GM19240 (cell line): ENCODE measurements around the gene EDDM3A.
"Not testable (repeated sequence)": the region's sequence is repeated elsewhere in the genome, so short reads cannot be mapped to it uniquely, and the experiment has no call there.

Experiments used
- DNase-seq: peaks from one replicate; pipeline ENCODE4 v3.0.0; 2011; ENCODE audit warnings: low spot score; ENCODE audit not compliant: insufficient read length

The EDDM3A gene, protein sequence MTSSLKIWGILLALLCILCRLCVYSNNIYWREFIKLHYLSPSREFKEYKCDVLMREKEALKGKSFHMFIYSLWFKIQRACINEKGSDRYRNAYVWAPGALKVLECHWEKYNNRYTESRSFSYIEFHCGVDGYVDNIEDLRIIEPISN

DNA sequence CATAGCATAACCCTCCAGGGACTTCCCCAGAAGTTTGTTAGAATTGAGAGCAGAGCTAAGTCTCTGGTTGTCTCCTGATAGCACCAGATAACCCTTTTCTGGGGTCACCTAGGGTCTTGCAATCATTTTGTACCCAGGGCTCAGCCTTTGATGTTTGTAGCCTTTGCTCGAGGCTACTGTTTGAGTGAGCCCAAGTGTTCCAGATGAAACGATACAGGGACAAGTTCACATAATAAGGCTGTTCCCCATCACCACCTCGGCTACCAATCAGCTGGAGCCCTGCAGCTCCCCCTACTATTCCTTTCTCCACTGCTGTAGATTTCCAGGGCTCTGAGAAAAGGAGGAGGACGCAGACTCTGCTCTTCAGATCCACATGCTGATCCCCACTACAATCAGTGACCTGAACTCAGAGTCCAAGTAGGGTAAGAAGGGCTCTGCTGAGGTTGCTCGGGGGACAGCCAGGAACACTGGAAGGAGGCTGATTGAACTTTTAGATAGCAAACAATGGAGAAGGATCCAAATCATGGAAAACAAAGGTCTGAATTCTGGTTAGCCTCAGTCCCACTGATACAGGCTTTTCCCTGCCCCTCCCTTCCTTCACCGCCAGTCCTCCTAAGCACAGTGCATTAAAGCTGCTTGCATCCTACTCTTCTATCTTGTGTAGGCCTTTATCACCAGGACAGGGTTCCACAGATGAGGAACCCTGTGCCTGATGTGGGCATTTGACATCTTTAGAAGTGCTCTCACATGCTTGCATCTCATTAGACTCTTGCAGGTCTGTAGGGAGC lies at the start of gene EDDM3A:
EDDM3A (plus strand) TSS at position 317 of the 788 bp plus-strand sequence. CDS start 1,694 bp downstream, outside the sequence.
- DNase-seq, result no peak

DNA sequence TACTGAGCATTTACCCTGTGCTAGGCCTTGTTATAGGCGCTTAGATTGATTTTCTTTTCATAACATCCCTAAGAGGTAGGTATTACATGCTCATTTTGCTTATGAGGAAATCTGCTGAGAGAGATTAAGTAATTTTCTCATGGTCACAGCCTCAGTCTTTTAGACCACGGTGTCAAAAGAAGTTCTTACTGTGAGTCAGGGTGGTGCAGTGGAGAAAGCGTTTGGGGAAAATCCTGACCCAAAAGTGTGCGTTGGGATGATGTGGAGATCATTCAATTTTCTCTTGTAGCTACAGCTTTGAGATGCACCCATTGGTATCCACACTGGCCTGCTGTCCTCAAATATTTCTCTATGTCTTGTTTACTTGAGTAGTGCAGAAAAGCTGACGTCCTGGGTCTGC lies 48.9 kb upstream of the EDDM3A start:
- no peak for DNase-seq

DNA sequence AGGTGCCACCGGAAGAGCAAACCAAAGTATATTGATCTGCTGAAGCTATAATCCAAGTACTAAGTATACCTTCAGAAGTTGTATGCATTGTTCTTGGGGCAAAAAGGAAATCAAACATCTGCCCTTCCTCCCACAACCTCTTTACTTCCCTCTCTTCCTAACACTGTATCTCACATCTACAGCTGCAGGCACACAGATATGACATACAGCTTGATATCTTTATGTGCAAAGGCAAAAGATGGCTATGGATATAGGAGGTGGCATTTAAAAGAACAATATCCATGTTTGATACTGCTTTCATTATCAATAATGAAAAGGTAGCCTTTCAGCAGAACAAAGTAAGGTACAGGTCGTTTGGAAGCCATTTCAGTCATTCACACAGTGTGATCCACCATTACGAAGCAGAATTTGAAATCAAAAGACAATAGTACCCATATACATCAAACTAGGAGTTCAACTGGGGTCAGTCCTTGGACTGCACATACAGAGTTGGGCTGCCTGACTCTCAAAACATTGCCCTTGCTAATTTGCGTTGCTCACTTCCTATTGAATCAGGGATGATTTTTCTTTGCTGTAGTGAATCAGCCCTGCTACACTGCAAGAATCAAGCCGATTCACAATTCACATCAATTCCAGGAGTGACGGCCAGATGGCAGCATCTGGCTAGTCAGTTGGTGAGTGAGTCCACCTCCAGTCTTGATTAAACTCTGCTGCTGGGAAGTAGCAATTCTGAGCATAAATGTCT lies 48.2 kb upstream of the EDDM3A start:
- no peak for DNase-seq

DNA sequence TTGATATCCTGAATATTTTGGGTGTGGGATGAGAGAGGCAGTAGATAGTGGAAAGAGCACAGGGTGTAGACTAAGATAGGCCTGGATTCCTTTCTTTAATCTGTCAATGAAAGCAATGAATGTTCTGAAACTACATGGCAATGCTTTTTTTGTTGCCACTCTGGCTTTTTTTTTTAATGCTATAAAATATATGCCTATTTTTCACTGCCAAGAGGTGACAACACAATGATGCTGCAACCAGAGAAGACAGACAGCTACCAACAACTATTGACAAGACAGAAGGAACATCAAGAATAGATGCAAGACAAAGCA lies 47.7 kb upstream of the EDDM3A start:
- no peak for DNase-seq

DNA sequence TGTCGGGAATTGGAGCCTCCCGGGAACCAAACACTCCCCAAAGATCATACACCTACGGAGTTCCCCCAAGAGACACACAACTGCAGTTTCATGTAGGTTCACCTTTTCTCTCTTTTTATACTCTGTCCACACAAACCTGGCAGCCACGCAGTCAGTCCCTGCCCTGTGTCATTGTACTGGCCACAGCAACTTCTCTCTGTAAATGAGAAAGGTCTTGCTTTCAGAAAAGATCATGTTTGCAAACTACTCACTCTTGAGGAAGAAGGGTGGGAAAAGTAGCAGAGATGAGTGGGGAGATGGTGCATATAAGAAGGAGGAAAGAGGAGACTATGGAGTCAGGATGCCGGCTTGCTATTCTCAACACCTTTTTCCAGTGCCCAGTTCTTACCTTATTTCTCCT lies 46.8 kb upstream of the EDDM3A start:
- DNase-seq, result no peak

DNA sequence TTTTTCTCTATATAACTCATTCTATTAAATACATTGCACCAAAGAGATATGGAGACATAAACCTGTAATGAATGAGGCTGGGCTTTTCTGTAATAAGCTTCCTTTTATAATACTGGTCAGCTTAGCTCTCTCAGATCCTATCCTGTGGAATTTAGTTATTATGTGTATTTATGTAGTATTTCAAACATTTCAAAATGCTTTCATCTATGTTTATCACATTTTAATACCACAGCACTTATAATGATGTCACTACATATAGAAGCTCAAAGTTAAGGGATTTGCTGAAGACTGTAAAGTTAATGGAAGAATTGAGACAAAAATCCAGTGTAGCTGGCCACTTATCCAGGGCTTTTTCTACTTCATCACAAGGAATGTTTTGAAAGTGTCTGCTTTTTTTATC lies 45.8 kb upstream of the EDDM3A start:
- no peak for DNase-seq

DNA sequence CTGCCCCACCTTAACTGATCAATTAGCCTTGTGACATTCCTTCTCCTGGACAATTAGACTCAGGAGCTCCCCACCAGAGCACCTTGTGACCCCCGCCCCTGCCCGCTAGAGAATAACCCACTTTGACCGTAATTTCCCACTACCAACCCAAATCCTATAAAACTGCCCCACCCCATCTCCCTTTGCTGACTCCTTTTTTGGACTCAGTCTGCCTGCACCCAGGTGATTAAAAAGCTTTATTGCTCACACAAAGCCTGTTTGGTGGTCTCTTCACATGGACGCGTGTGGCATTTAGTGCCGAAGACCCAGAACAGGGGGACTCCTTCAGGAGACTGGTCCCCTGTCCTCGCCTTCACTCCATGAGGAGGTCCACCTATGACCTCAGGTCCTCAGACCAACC lies 44.7 kb upstream of the EDDM3A start:
- DNase-seq, result not testable (repeated sequence)

DNA sequence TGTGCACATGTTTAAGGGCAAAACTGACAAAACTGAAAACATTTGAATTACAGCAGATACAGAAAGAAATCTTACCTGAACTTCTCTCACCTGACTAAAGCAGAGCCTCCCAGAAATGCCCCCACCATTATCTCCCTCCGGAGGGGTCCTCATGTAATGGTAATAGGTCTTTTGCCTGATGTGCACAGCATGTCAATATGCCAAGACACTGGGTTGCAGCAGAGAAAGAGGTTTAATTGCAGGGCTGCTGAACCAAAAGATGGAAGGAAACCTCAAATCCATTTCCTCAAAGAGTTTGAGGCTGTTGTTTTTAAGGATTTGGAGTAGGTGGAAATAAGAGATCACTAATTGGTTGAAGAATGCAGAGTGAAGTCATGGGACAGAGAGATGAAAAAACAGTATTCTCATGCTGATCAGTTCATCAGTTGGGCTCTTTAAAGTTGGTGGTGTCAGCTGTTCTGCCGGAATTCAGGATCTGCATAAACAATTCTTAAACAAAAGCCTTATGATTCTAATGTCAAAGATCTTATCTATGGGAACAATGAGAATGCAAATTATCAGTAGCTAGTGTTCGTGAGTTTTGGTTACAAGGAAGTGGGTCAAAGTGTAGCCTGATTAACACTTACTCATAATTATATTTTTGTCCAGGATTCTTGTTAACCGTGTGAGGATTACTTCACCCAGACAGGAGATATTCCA lies 38.9 kb upstream of the EDDM3A start:
- no peak for DNase-seq

DNA sequence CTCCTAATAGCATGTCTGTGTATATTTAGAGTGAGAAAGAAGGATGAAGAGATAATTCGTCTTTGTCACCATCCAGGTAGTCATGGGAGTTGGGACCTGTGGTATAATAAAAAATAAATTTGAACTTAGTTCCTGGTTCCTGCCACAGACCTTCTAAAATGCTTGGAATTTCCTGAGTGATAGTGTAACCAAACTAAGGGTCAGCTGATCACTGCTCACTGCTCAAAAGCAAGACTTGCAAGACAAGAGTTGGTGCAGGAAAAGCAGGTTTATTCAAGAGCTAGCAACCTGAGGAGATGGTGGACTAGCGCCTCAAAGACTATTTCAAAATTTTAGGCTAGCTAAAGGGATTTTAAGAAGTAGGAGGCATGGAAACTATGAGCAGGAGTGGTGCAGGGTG lies 38.1 kb upstream of the EDDM3A start:
- DNase-seq, result no peak

DNA sequence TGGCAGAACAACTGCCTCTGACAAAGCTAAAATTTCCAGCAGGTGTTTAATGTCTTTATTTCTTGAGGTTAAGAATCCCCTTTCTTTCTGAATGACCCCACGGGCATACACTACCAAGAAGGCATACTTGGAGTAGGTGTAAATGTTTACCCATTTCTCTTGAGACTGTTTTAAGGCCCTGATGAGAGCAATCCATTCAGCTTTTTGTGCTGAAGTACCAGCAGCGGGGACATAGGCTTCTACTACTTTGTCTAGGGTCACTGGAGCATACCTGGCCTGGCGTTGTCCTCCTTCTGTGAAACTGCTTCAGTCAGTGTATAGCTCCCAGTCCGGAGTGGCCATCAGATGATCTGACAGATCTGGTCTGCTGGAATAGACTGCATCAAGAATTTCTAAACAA lies 34.4 kb upstream of the EDDM3A start:
- DNase-seq, result no peak

DNA sequence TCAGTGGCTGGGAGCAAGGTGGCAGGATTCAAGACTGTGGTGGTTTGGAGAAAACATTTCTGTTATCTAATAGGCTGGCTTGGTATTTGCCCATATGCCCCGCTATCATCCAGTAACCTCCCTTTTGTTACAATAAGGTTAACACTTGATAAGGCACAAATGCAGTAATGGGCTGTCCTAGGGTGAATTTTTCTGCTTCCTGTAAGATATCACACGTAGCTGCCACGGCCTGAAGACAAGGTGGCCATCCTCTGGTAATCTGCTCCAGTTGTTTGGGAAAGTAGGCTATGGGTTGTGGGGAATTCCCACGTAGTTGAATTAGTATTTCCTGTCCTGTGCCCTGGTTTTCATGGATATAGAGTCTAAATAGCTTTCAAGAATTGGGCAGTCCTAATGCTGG lies 34.0 kb upstream of the EDDM3A start:
- no peak for DNase-seq

DNA sequence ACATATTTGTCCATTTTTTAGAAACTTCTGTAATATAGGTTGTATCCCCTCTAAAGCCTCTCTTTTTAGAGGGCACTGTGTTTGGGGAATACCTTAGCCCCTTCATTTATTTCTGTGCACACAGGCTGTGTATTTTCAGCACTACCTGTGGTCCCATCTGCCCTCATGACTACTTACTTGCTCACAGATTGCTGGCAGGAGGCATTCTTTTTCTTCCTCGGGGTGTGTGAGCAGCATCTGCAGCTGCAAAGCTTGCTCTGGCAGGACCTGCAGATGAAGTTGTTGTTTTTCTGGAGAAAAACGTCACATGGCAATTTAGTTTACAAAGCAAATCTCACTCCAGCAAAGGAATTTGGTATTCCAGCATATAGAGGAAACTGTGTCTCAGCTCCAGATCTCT lies 32.8 kb upstream of the EDDM3A start:
- no peak for DNase-seq

DNA sequence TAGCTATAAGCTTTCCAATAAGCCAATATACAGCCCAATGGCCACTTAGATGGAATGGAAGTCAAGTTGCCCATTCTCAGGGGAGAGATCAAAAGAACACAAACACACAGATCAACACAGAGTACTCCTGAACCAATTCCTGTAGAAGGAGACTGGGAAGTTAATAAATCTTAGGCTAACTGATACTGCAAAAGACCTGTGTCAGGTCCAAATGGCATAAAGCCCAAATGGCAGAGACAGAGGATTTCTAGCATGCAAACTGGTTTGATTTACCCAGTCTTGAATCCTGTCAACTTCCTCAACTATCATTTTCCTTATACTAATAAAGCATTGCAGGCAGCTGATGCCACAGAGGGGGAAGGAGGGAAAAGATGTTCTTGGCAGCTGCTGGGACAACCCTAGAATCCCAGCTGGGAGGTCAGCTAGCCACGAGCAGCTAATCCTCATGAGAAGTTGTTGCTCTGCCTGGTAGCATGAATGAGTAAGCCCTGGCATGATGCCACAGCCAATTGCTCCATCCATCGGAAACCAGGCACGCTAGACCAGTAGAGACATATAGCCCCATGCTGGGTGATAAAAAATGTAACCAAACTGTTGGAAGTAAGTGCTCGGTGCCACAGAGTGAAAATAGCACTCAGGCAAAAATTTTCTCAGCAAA lies 31.0 kb upstream of the EDDM3A start:
- DNase-seq, result no peak

DNA sequence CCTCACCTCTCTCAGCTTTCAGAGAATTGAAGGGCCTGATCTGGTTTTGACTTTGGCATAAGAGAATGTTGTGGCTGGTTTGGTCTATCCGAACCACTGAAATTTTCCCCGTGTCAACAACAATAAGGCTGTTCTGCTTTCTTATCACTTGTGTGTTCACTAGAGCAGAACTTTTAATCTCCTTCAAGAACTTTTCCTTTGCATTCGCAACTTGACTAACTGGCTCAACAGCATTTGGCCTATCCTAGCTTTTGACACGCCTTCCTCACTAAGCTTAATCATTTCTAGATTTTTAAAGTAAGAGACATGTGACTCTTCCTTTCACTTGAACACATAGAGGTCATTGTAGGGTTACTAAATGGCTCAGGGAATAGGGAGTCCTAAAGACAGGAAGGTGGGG lies 25.9 kb upstream of the EDDM3A start:
- DNase-seq, result no peak

DNA sequence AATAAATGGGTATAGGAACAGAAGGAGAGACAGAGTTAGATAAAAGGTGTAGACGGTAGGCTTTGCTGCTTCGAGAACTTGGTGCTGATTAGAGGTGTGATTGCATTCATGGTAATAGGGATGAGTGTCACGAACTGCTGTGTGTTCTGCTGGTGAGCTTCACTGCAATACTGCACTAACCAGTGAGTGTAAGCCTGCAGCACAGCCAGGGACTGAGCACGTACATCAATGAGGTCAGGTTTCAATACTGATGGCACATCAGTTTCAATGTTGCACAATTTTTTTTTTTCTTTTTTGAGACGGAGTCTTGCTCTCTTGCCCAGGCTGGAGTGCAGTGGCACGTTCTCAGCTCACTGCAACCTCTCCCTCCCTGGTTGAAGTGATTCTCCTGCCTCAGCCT lies 24.9 kb upstream of the EDDM3A start:
- DNase-seq, result no peak

DNA sequence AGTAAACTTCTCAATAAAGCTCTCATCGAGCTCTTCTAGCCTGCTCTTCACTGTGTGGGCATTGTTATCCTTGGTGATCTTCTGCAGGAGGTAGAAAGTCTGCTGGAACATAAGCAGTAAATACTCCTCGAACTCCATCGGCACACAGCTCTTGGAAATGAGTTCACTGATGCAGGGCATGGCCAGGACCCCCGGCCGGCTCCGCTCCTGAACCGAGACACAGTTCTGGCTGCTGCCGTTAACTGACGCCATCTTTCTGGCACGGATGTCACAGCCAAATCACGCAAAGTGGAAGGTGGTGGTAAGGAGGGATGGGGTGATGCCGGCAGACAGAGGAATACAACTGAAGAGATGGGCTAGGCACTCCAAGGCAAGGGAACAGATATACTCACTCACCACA lies 23.7 kb upstream of the EDDM3A start:
- DNase-seq, result no peak

DNA sequence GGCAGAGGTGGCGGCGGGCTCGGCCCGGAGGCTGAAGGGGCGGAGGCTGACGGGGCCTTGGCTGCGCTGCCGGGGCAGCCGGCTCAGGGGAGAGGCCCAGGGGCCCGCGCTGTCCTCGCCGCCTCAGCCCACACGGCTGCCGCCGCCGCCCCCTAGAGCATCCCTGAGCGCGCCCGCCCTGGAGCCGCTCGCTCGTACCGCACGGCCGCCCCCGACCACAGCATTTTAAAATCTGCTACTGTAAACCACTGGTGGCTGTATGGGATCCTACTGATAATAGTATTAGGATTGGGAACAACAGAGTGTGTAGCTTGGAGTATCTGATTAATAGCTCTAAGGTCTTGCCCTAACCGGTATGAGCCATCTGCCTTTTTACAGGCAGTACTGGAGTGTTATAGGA lies 22.2 kb upstream of the EDDM3A start:
- no peak for DNase-seq

DNA sequence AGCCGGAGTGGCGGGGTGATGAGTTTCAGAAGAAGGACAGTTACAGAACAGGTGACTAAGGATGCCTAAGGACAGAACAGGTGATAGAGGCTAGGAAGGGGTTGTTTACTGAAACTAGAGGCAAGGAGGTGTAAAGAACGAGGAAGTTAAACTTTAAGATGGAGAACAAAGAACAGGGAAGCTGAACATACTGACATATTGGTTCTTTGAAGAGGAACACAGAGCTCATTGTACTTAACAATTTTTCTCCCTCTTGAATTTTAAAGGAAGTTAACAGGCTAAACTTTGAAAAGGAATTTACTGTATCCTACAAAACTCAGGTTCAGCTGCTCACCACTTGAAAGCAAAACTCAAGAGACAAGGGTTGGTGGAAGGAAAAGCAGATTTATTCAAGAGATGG lies 19.6 kb upstream of the EDDM3A start:
- DNase-seq, result not testable (repeated sequence)

DNA sequence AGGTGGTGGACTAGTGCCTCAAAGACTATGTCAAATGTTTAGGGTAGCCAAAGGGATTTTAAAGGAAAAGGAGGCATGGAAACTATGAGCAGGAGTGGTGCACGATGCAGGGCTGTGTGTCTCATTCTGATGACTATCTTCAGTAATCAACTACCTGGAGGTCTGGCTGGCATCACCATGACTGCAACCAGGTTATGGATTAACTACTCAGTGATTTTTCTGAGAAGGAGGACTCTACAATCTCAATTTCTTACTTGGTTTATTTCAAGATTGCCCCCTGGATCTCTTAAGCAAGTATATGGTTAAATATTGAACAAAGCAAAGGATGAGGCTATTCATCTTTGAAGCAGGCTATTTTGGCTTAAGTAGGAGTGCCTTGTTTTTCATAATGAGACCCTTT lies 19.2 kb upstream of the EDDM3A start:
- DNase-seq, result no peak

DNA sequence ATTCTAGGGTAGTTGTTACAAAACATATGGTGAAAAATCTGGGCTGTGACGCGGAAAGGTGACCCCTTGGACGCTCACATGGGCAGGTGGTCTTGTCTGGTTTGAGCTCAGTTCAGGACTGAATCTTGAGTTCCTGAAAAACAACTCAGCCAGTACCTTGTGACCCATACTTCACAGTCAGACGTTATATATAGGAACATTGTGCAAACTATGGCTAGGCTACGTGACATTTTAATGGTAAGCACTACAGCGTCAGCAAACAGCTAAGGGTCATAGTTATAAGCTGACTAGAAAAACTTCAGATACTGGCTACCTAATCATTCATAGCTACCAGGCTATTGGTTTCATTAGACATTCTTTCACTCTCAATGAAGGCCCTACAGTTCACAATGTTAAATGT lies 14.8 kb upstream of the EDDM3A start:
- DNase-seq, result no peak

DNA sequence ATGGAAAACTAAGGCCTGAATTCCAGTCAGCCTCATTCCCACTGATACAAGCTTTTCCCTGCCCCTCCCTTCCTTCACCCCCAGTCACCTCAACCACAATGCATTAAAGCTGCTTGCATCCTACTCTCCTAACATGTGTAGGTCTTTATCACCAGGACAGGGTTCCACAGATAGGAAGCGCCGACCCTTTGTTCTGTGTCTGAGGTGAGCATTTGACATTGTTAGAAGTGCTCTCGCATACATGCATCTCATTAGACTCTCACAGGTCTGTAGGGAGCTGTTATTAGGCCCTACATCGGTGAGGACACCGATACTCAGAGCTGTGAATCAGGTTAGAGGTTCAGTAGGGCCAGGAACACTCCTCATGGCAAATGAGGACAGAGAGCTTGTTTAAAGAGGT lies 13.2 kb upstream of the EDDM3A start:
- no peak for DNase-seq
